ENCODE measurements around the gene CHN1.

CHN1 gene

DNA sequence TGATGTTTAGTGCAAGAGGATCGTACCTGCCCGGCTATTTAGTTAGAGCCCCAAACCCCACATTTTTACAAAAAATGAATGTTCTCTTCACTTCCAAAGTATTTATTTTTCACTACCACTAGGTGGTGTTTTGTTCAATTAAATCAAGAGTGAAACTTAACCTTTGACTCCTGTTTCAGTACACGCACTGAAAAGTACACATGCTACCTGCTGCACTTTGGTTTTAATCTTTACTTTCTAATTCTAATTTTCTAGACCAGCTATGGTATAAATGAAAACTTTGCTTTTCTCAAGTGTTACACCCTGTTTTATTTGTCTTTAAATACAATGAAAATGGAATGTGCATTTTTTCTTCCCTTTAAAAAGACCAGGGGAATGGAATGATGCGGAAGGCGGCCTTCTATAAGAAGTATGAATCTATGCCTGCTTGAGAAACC is 31.4 kb upstream of the CHN1 start:
- DNase-seq (ENCODE audit: low spot score) = peak; percentile 40
- TF ChIP-seq, protein P1, sequence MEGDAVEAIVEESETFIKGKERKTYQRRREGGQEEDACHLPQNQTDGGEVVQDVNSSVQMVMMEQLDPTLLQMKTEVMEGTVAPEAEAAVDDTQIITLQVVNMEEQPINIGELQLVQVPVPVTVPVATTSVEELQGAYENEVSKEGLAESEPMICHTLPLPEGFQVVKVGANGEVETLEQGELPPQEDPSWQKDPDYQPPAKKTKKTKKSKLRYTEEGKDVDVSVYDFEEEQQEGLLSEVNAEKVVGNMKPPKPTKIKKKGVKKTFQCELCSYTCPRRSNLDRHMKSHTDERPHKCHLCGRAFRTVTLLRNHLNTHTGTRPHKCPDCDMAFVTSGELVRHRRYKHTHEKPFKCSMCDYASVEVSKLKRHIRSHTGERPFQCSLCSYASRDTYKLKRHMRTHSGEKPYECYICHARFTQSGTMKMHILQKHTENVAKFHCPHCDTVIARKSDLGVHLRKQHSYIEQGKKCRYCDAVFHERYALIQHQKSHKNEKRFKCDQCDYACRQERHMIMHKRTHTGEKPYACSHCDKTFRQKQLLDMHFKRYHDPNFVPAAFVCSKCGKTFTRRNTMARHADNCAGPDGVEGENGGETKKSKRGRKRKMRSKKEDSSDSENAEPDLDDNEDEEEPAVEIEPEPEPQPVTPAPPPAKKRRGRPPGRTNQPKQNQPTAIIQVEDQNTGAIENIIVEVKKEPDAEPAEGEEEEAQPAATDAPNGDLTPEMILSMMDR (IDR thresholded peaks at IDR 0.05; ENCODE audit: extremely low read depth, missing control alignments) = peak; percentile 14

DNA sequence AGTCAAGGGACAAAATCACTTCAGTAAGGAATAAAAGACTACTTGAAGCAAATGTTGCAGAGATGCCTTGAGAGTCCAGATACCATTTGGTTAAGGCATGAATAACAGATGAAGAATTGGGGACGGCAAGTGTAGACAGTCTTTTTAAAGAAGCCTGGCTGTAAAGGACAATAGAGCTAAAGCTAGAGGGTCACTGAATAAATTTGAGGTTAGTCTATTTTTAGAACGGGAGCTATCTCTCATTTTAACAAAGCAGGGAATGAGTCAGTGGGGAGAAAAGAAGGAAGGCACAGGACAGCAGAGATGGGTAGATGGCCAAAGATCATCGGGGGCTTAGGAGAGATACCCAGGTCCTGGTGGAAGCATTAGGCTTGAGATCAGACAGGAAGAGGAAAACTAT is 30.6 kb upstream of the CHN1 start:
- no peak for DNase-seq (ENCODE audit: low spot score)
- TF ChIP-seq, protein P1 (IDR thresholded peaks at IDR 0.05; ENCODE audit: extremely low read depth, missing control alignments) = no peak

DNA sequence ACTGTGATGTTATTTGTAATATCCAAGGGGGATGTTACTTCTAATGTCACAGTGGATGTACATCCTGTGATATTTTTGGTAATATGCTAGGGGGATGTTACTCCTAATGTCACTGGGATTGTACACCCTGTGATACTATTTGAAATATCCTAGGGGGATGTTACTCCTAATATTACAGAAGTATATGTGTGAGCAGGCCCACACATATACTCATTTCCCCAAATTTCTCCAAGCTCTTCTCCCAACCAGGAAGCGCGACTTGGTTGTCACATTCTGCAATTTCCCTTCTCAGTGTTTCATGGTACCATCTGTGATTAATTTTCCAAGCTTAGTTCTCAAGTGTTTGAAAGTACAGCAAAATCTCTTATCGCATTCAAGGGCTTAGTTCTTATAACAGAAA is 29.5 kb upstream of the CHN1 start:
- DNase-seq (ENCODE audit: low spot score) = no peak
- TF ChIP-seq, protein P1 (IDR thresholded peaks at IDR 0.05; ENCODE audit: extremely low read depth, missing control alignments) = no peak

DNA sequence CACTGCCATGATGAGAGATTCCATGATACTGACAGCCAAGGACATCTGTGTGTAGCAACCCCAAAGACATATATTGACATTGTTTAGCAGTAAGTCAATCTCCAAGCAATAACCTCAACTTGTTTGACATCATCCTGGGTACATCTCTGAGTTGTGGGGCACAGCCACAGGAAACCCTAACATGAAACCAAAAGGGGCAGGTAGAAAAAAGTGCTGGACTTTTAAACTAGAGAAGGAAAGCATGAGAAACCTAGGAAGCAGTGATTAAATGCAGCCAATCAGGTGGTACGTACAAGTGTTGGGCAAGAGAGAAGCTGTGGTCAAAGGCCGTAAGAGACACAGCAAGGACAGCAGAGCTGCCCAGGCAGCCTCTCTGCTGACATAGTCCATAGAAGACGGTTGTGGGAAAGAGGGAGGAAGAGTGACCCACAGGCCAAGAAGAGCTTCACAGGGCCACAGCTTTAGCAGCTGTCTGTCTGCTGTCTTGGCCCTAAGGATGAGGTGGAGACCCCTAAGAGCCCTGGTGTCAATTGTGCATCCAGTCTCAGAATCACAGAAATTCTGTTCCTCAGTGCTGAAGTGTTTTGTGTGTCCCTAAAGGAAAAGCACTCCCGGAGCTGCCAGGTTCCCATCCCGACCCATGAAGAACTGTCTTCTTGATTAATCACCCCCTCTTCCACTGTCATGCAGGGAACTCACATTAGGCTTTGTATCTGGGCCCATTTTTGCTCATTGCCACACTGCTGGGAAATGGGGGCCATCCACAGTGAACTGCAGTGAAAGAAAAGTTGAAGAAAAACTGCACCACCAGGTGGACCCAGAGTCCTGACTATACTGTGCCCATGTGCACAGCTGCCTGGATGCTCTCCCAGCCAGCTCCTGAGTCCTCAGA is 25.4 kb upstream of the CHN1 start:
- DNase-seq (ENCODE audit: low spot score) = no peak
- TF ChIP-seq, protein P1 (IDR thresholded peaks at IDR 0.05; ENCODE audit: extremely low read depth, missing control alignments) = no peak

DNA sequence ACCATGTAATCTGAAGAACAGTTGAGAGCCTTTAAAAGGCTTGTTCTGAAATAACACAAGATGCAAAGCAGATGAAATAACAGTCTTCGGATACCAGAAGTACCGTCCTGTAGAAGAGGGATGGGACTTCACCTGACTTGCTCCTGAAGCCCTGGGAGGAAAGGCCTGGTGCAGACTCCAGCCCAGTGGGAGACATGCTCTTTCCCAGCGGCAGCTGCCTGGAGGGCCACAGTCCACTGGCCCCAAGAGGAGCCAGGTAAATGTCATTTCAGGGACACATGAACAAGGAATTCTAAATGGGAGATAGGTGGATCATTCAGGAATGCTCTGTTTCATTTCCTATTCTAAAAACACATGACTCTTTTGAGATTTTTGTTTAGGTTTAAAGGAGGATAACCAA is 22.6 kb upstream of the CHN1 start:
- TF ChIP-seq, protein P1 (IDR thresholded peaks at IDR 0.05; ENCODE audit: extremely low read depth, missing control alignments) = no peak
- no peak for DNase-seq (ENCODE audit: low spot score)

DNA sequence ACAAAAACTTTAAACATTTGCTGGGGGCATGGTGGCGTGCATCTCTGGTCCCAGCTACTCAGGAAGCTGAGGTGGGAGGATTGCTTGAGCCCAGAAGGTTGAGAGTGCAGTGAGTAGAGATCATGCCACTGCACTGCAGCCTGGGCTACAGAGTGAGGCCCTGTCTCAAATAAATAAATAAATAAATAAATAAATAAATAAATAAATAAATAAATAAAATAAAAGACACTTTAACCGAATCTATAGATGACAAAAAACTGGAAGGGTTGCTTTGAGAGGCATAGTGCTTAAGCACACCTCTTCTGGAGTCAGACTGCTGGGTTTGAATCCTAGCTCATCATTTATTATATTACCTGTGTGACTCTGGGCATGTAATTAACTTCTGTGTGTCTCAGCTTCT is 21.2 kb upstream of the CHN1 start:
- no peak for DNase-seq (ENCODE audit: low spot score)
- TF ChIP-seq, protein P1 (IDR thresholded peaks at IDR 0.05; ENCODE audit: extremely low read depth, missing control alignments) = no peak

DNA sequence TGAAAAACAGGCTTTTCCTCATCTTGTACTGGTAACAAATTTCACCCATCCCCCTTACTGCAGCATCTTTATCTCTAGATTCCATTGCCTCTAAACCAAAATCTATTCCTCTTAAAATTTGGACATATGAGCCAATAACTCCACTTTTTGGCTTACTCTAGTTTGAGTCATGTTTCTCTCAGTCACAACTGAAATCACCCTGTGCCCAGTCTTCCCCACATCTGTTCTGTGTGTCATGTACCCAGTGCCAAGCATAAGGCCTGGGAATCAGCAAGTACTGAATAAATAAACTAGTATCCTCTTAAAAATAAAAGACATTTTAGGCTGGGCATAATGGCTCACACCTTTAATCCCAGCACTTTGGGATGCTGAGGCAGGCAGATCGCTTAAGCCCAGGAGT is 20.8 kb upstream of the CHN1 start:
- TF ChIP-seq, protein P1 (IDR thresholded peaks at IDR 0.05; ENCODE audit: extremely low read depth, missing control alignments) = no peak
- DNase-seq (ENCODE audit: low spot score) = no peak
